Heart right ventricle (tissue), 16 donors: ENCODE data around the gene C6orf132. TPM values are rescaled to one million over a fixed set of nuclear protein-coding genes. Genes with fewer than 3 reads are reported as not detected.

ENCODE experiments used
- ATAC-seq, 8 donors: fragments of 200-7000 bp; cut with Tn5 transposase; one replicate each; pipeline ENCODE4 v1.9.1; 2020; ENCODE audit warnings: mild to moderate bottlenecking in 8 of 8, moderate library complexity in 8 of 8, moderate number of reproducible peaks in 1 of 8
- DNase-seq, 2 donors: peaks; one replicate each; pipeline ENCODE4 v3.0.0-alpha.2; 2020
- H3K27ac ChIP-seq, 10 donors: fragments of 200-600 bp; sonication (generic) in 2 of 10; one replicate each; pipeline versions ENCODE4 v1.5.0 to v1.8.0; 2020 to 2022; ENCODE audit warnings: mild to moderate bottlenecking in 3 of 10
- H3K27me3 ChIP-seq, 7 donors: fragments of 200-600 bp; one replicate each; pipeline ENCODE4 v1.8.0; 2021 to 2022; ENCODE audit warnings: mild to moderate bottlenecking in 2 of 7
- H3K36me3 ChIP-seq, 9 donors: fragments of 200-600 bp; sonication (generic) in 1 of 9; one replicate each; pipeline versions ENCODE4 v1.5.0 to v1.8.0; 2020 to 2022; ENCODE audit warnings: mild to moderate bottlenecking in 2 of 9
- H3K4me1 ChIP-seq, 9 donors: fragments of 200-600 bp; sonication (generic) in 1 of 9; one replicate each; pipeline versions ENCODE4 v1.5.0 to v1.8.0; 2020 to 2022; ENCODE audit warnings: mild to moderate bottlenecking in 4 of 9
- H3K4me3 ChIP-seq, 10 donors: fragments of 200-600 bp; sonication (generic) in 2 of 10; one replicate each; pipeline versions ENCODE4 v1.5.0 to v1.8.0; 2020 to 2022; ENCODE audit warnings: mild to moderate bottlenecking in 7 of 10, moderate library complexity in 2 of 10
- H3K9me3 ChIP-seq, 11 donors: fragments of 200-600 bp in 10 of 11; sonication (generic) in 2 of 11; one replicate each; pipeline versions ENCODE4 v1.5.0 to v1.8.0; 2013 to 2022; ENCODE audit warnings: mild to moderate bottlenecking in 2 of 11, control low read depth in 1 of 11, moderate library complexity in 1 of 11
- CTCF ChIP-seq, 9 donors: fragments of 200-600 bp; sonication (generic) in 2 of 9; IDR thresholded peaks; one replicate each; pipeline versions ENCODE4 v1.5.0 to v1.8.0; 2021 to 2022; ENCODE audit warnings: antibody characterized with exemption in 9 of 9, mild to moderate bottlenecking in 5 of 9, moderate library complexity in 1 of 9
- WGBS, 2 donors: extraction: QIAGEN DNeasy Blood & Tissue Kit; methylation state at CpG; one replicate each; pipeline ENCODE4 v1.1.7; 2013; ENCODE audit warnings: inconsistent platforms in 1 of 2; 5-methylcytosine and 5-hydroxymethylcytosine counted together
- intact Hi-C, 10 donors: fragments of 100-400 bp; cut with DNase I; formaldehyde crosslinking; loops; one replicate each; pipeline versions ENCODE4 v1.11.1 to v1.14.2; 2022
- polyA plus RNA-seq, 2 donors: library from polyadenylated mRNA; stranded (reverse); fragments of 200-250 nt; gene quantifications; one replicate each; pipeline ENCODE4 v1.2.3, GENCODE V29; 2013
- total RNA-seq, 10 donors: library from RNA; stranded (reverse); fragmentation: NEBNext Ultra II Directional in 3 of 10; extraction: Animal tissue kit (Norgen Biotek cat#: 25700) in 3 of 10; gene quantifications; one replicate each; pipeline versions ENCODE4 v1.2.1 to v1.2.4, GENCODE V29; 2021 to 2023
- donor health status: Arrhythmogenic right ventricular cardiomyopathy.
- donor health status: ischemic (EF 13 %, LVEDD 7.1; RV severe dilation, severe dysfunction).
- donor health status: healthy with polysubstance abuse.
- donor health status: DM: no; HTN: yes; CAD: no.
- donor health status: DM: no; HTN: no; CAD: no.
- donor health status: ischemic (EF 25% LVEDD 6.9; RV normal size, moderate dysfunction).
- donor health status: ischemic (EF 25% LVEDD 5.7; RV mildly dilated, moderate dysfunction).
- donor health status: healthy.
- donor health status: DM: yes; HTN: yes; CAD: no.
- donor health status: Ischemic cardiomyopathy.
- donor health status: ischemic (EF 35%, LVEDD 5.7; RV mildly dilated, moderate dysfunction).
- donor health status: nonischemic (EF 11% LVEDD 7.7; RV severe dilation, severe dysfunction).
- donor health status: DM: yes; HTN: yes; CAD: no.
- donor health status: PGD.
- donor health status: ischemic (EF 29% LVEDD 5.4; RV normal size, mild dysfunction).
- donor health status: nonischemic (EF 23%, LVEDD 6.1; RV moderate dilation, normal function).

The C6orf132 gene
- total and polyA plus RNA-seq, 12 donors: 0.23 to 2.9 (median 1.9) TPM

- H3K36me3 ChIP-seq: no peaks in the 10 kb centered on the region
- H3K27me3 ChIP-seq: peaks cover 0 to 17% (median 4%) of the 10 kb centered on the region in 7 donors
- DNase-seq (no peak), ATAC-seq (no peak)
- no peak overlapping the region for H3K4me3 ChIP-seq
- no peak overlapping the region for H3K27ac ChIP-seq
- peaks cover 0 to 10% (median 0%) of the 10 kb centered on the region in 11 donors for H3K9me3 ChIP-seq
- WGBS, 2 donors: 83% methylated on average over 19 of the region's 19 CpGs
- intact Hi-C loops: no loop called here
- no peak for TF ChIP-seq CTCF (IDR thresholded peaks at IDR 0.05)
- H3K4me1 ChIP-seq: peaks cover 3 to 16% (median 8%) of the 10 kb centered on the region in 9 donors
Observed at GRCh38 chr6:42106112-42107023, 36.1 kb downstream of the C6orf132 start.

- no peak overlapping the region for H3K27ac ChIP-seq
- 88 to 100% methylated on average over 1 of the region's 1 CpG for WGBS, 2 donors
- H3K4me1 ChIP-seq: peaks cover 3 to 21% (median 8%) of the 10 kb centered on the region in 9 donors
- DNase-seq: no peak
- no peak overlapping the region for H3K4me3 ChIP-seq
- no peak for TF ChIP-seq CTCF (IDR thresholded peaks at IDR 0.05)
- H3K9me3 ChIP-seq: peaks cover 0 to 8% (median 0%) of the 10 kb centered on the region in 11 donors
- no peak for ATAC-seq
- H3K27me3 ChIP-seq: peaks cover 0 to 17% (median 4%) of the 10 kb centered on the region in 7 donors
- no peaks in the 10 kb centered on the region for H3K36me3 ChIP-seq
- intact Hi-C loops: no loop called here
Observed at GRCh38 chr6:42105709-42106108, 36.7 kb downstream of the C6orf132 start.

- peak overlapping the region in 1 of 10 donors; percentile 40 for H3K4me3 ChIP-seq
- ATAC-seq: no peak
Observed at GRCh38 chr6:42105156-42105648, 37.2 kb downstream of the C6orf132 start.

More at GRCh38 chr6:42105156-42105648, 37.2 kb downstream of the C6orf132 start:
- H3K9me3 ChIP-seq: peaks cover 0 to 3% (median 0%) of the 10 kb centered on the region in 11 donors
- no peaks in the 10 kb centered on the region for H3K36me3 ChIP-seq
- no peak for TF ChIP-seq CTCF (IDR thresholded peaks at IDR 0.05)
- no peak overlapping the region for H3K27ac ChIP-seq
- intact Hi-C loops: no loop called here
- DNase-seq: no peak
- 90 to 93% methylated on average over 17 of the region's 17 CpGs for WGBS, 2 donors
- H3K27me3 ChIP-seq: peaks cover 0 to 17% (median 4%) of the 10 kb centered on the region in 7 donors
- H3K4me1 ChIP-seq: peaks cover 3 to 26% (median 12%) of the 10 kb centered on the region in 9 donors
